ENCODE results near the gene NTM. TPM values are rescaled to one million over a fixed set of nuclear protein-coding genes. Genes with fewer than 3 reads are reported as not detected.

Gene NTM
- total RNA-seq, 4 donors from 2014 or later, result 1.4 to 2.8 (median 1.7) TPM

DNA sequence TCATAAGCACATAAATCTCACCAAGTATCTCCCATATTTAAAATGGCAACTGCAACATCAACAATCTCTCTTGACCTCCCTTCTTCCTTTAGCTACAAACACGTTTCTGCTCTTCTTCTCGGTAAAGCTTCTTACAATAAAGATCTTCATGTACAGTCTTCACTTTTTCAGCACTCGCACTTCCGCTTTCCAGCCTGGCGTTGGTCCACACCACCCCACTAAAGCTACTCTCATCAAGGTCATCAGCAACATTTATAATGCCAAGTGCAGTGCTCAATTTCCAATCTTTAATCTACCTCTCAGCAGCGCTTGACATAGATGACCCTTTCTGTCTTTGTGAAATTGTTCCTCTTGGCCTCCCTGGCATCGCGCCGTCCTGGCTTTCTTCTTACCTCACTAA is 33.6 kb downstream of the NTM start:
- DNase-seq, result no peak
- H3K36me3 ChIP-seq, result no peaks in the 10 kb centered on the region
- no peak overlapping the region for H3K4me3 ChIP-seq
- no peaks in the 10 kb centered on the region for H3K9me3 ChIP-seq
- no peak for TF ChIP-seq POLR2A (IDR thresholded peaks at IDR 0.05)
- TF ChIP-seq, protein P1, sequence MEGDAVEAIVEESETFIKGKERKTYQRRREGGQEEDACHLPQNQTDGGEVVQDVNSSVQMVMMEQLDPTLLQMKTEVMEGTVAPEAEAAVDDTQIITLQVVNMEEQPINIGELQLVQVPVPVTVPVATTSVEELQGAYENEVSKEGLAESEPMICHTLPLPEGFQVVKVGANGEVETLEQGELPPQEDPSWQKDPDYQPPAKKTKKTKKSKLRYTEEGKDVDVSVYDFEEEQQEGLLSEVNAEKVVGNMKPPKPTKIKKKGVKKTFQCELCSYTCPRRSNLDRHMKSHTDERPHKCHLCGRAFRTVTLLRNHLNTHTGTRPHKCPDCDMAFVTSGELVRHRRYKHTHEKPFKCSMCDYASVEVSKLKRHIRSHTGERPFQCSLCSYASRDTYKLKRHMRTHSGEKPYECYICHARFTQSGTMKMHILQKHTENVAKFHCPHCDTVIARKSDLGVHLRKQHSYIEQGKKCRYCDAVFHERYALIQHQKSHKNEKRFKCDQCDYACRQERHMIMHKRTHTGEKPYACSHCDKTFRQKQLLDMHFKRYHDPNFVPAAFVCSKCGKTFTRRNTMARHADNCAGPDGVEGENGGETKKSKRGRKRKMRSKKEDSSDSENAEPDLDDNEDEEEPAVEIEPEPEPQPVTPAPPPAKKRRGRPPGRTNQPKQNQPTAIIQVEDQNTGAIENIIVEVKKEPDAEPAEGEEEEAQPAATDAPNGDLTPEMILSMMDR (IDR thresholded peaks at IDR 0.05), result no peak
- H3K27ac ChIP-seq, result no peak overlapping the region
- H3K4me1 ChIP-seq, result no peaks in the 10 kb centered on the region
- H3K27me3 ChIP-seq, result no peaks in the 10 kb centered on the region

DNA sequence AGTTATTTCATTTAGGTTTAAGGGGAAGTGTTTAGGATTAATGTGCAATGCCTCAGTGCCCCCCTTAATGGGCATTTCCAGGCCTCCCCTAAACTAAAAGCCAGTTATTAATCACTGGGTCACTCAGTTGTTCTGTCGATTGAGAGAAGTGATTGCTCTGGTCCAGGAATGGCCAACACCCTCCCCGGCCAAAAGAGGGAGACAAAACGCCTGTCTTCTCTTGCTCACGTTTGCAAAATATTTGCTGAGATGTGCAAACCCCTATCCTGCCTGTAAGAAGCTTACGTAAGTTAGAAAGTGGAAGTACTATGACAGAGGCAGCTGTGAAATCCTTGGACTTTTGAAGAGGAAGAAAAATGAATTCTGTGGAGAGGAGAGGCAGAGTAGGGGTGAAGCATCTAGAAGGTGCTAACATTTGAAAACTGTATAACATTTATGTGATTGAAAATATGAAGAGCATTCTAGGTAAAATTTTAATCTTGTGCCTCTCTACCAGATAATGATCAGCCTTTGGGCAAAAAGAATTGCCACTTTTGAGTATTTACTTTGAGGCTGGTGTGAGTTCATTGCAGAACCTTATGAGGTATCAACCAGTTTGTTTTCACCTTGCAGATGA is 37.7 kb downstream of the NTM start:
- no peak overlapping the region for H3K27ac ChIP-seq
- peak in 1 of 3 donors; percentile 50 for DNase-seq
- TF ChIP-seq POLR2A (IDR thresholded peaks at IDR 0.05), result no peak
- TF ChIP-seq, protein P1 (IDR thresholded peaks at IDR 0.05), result peak in 3 of 6 experiments; percentile 30 to 50 (median 42)

DNA sequence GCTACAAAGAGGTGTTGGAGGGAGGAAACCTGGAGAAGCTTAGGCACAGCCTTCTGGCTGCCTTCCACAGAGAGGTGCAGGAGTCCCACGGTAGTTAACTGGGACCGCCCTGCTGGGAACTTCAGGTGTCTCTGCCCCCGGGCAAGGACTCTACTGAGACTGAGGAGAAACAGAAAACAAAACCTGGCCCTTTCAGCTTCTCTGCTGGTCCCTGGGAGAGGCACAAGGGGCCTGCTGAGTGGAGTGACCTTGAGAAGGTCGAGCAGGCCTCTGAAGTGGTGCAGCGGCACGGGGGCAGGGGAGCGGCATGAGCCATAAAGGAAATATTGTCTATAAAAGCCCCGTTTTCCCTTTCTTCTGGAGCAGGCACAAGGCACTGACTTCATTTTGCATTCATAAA is 38.9 kb downstream of the NTM start:
- H3K4me1 ChIP-seq, result no peaks in the 10 kb centered on the region
- TF ChIP-seq, protein P1 (IDR thresholded peaks at IDR 0.05), result no peak
- no peak for TF ChIP-seq POLR2A (IDR thresholded peaks at IDR 0.05)

More for the DNA sequence above, 37.7 kb downstream of the NTM start:
- no peak overlapping the region for H3K4me3 ChIP-seq
- H3K4me1 ChIP-seq, result no peaks in the 10 kb centered on the region
- no peaks in the 10 kb centered on the region for H3K27me3 ChIP-seq
- no peaks in the 10 kb centered on the region for H3K36me3 ChIP-seq
- H3K9me3 ChIP-seq, result no peaks in the 10 kb centered on the region

DNA sequence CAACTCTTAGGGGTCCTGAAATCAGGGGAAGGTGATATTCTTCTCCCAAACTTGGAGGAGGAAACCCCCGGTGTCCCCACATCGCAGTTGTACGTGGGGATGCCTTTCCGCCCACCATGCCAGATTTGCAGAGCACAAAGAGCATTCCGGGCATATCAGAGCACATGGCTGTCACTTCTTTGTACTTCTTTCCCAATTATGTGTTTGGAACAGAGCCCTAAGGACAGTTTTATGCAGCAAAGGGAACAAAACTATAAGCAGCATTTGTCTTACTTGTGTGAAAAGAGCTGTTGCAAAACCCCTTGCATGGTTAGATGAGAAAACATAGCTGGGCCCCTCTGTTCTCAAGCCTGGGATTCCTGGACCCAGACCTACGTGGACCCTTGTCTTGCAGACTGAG is 41.2 kb downstream of the NTM start:
- TF ChIP-seq, protein P1 (IDR thresholded peaks at IDR 0.05), result no peak
- TF ChIP-seq POLR2A (IDR thresholded peaks at IDR 0.05), result no peak
- Histone ChIP-seq H3K4me1 (no peaks in the 10 kb centered on the region), H3K27me3 (no peaks in the 10 kb centered on the region), H3K36me3 (no peaks in the 10 kb centered on the region), H3K4me3 (no peak overlapping the region), H3K27ac (no peak overlapping the region), H3K9me3 (no peaks in the 10 kb centered on the region)
- no peak for DNase-seq

More for the DNA sequence above, 38.9 kb downstream of the NTM start:
- Histone ChIP-seq H3K27ac (no peak overlapping the region), H3K9me3 (no peaks in the 10 kb centered on the region), H3K27me3 (no peaks in the 10 kb centered on the region), H3K4me3 (no peak overlapping the region), H3K36me3 (no peaks in the 10 kb centered on the region)
- no peak for DNase-seq

DNA sequence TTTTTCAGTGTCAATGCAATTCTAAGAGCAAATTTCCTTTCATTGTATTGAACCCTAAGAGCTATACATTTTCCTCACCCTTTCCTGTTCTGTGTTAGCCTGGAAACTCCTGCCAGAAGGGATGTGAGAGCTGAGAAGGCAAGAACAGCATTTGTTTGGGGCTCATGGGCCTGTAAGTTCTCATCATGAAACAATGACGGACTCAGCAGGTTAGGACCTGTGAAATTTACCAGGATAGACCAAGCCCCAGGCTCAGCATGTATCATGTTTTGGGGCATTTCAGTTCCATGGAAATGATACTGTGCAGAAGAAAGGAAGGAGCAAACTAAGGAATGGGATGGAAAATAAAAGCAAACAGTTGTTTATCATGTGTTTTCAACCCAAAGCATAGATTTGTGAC is 41.6 kb downstream of the NTM start:
- no peaks in the 10 kb centered on the region for H3K27me3 ChIP-seq
- no peak for TF ChIP-seq POLR2A (IDR thresholded peaks at IDR 0.05)
- TF ChIP-seq, protein P1 (IDR thresholded peaks at IDR 0.05), result no peak
- H3K27ac ChIP-seq, result no peak overlapping the region
- no peaks in the 10 kb centered on the region for H3K4me1 ChIP-seq
- DNase-seq, result no peak
- H3K4me3 ChIP-seq, result no peak overlapping the region
- H3K9me3 ChIP-seq, result no peaks in the 10 kb centered on the region
- no peaks in the 10 kb centered on the region for H3K36me3 ChIP-seq

DNA sequence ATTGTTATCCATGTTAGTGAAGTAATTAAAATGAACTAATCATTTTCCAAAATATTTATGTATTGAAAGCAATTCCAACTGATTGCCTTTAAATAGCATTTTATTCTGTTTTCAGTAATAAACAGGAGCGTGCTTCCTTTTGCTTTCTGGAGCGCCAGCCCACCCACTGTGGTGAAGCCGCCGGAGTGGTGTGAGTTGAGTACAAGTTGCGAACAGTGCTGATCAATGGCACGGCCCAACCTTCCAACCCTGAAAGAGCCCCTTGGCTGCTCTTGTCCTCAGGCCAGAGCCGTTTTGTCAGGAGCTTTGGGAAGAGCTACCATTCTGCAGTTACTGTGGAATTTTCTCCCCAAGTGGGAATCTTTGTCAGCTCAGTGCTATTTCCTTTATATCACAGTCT is 42.8 kb downstream of the NTM start:
- no peak overlapping the region for H3K27ac ChIP-seq
- H3K36me3 ChIP-seq, result no peaks in the 10 kb centered on the region
- H3K27me3 ChIP-seq, result no peaks in the 10 kb centered on the region
- H3K9me3 ChIP-seq, result no peaks in the 10 kb centered on the region
- H3K4me1 ChIP-seq, result no peaks in the 10 kb centered on the region
- TF ChIP-seq, protein P1 (IDR thresholded peaks at IDR 0.05), result no peak
- no peak for DNase-seq
- no peak overlapping the region for H3K4me3 ChIP-seq

Measured in Peyer's patch (tissue), 4 donors.